Neural progenitor cell (in vitro differentiated cells): ENCODE data around the gene PPCDC.

Source experiments
- CTCF ChIP-seq: fragments of 200-600 bp; sonication (generic); IDR thresholded peaks from 2 replicates; pipeline ENCODE4 v1.5.1; 2017; ENCODE audit warnings: antibody characterized with exemption, mild to moderate bottlenecking
- EZH2 ChIP-seq: fragments of 200-600 bp; sonication (generic); IDR thresholded peaks from 2 replicates; pipeline ENCODE4 v1.6.1; 2017; ENCODE audit warnings: antibody characterized with exemption, mild to moderate bottlenecking, moderate library complexity
- EZH2phosphoT487 ChIP-seq: fragments of 200-600 bp; sonication (generic); IDR thresholded peaks from 2 replicates; pipeline ENCODE4 v1.6.1; 2017; ENCODE audit warnings: antibody characterized with exemption

- TF ChIP-seq CTCF (no peak), EZH2 (no peak), EZH2phosphoT487 (no peak)
Measured at GRCh38 chr15:75031848-75032247, 8.5 kb downstream of the PPCDC start.
